Measurements from ENCODE around the gene PEX10. TPM values are rescaled to one million over a fixed set of nuclear protein-coding genes. Genes with fewer than 3 reads are reported as not detected.

The PEX10 gene
- total RNA-seq, 4 donors from 2014 or later: 23.2 to 33.2 (median 27.2) TPM

DNA sequence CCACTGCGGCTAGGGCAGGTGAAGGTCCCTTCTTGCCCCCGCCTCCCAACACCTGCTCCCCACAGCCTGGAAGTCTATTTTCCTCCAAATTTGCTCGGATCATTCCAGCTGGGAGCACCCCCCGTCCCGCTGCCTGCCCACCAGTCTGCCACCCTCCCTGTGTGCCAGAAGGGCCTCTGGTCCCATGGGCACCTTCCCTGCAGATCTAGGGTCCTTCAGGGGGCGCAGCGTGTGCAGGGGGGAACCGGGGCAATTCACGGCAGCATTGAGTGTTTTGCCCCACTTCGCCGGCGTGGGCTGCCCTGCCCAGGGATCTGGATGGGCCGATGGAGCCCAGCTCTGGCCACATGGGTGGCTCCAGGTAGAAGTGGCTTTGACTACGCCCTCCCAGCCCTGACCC lies 26.3 kb upstream of the PEX10 start:
- no peak for DNase-seq
- intact Hi-C loops (cut with DNase I): no loop called here
- no peak overlapping the region for H3K27ac ChIP-seq

DNA sequence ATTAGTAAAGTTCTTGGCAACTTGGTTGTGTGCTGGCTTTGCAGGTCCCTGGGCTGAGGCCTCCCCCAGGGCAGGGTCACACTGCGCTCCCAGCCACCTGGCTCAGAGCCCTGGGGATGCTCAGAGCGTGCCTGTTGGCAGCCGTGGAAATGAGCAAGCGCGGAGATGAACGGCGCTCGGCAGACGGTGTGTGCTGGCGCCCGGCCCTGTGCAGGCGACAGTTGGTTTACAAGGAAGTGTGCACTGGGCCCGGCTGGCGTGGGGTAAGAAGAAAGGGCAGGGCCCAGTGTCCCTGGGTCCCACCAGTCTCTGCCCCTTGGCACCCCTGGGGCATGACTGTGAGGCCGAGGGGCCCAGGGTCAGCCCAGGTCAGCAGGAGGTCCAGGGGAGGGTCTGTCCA lies 25.7 kb upstream of the PEX10 start:
- Histone ChIP-seq H3K4me1 (peaks cover 0 to 18% (median 6%) of the 10 kb centered on the region in 3 donors), H3K27me3 (peaks cover 0 to 79% (median 2%) of the 10 kb centered on the region in 4 donors), H3K36me3 (peaks cover 0 to 14% (median 0%) of the 10 kb centered on the region in 3 donors), H3K4me3 (no peak overlapping the region), H3K27ac (no peak overlapping the region), H3K9me3 (no peaks in the 10 kb centered on the region)
- 64% methylated on average over 7 of the region's 15 CpGs; no CpG with 5 or more reads in 1 of the 2 donors for WGBS, 2 donors
- intact Hi-C loops (cut with DNase I): no loop called here
- DNase-seq: no peak
- TF ChIP-seq, protein P1, sequence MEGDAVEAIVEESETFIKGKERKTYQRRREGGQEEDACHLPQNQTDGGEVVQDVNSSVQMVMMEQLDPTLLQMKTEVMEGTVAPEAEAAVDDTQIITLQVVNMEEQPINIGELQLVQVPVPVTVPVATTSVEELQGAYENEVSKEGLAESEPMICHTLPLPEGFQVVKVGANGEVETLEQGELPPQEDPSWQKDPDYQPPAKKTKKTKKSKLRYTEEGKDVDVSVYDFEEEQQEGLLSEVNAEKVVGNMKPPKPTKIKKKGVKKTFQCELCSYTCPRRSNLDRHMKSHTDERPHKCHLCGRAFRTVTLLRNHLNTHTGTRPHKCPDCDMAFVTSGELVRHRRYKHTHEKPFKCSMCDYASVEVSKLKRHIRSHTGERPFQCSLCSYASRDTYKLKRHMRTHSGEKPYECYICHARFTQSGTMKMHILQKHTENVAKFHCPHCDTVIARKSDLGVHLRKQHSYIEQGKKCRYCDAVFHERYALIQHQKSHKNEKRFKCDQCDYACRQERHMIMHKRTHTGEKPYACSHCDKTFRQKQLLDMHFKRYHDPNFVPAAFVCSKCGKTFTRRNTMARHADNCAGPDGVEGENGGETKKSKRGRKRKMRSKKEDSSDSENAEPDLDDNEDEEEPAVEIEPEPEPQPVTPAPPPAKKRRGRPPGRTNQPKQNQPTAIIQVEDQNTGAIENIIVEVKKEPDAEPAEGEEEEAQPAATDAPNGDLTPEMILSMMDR (IDR thresholded peaks at IDR 0.05): no peak
- no peak for TF ChIP-seq POLR2A (IDR thresholded peaks at IDR 0.05)

More for the DNA sequence above, 26.3 kb upstream of the PEX10 start:
- Histone ChIP-seq H3K36me3 (peaks cover 0 to 8% (median 0%) of the 10 kb centered on the region in 3 donors), H3K9me3 (no peaks in the 10 kb centered on the region), H3K4me1 (peaks cover 0 to 22% (median 12%) of the 10 kb centered on the region in 3 donors), H3K4me3 (no peak overlapping the region), H3K27me3 (peaks cover 0 to 79% (median 2%) of the 10 kb centered on the region in 4 donors)
- TF ChIP-seq POLR2A (IDR thresholded peaks at IDR 0.05): no peak
- TF ChIP-seq, protein P1 (IDR thresholded peaks at IDR 0.05): no peak
- 91 to 92% methylated on average over 2 to 4 of the region's 14 CpGs for WGBS, 2 donors

DNA sequence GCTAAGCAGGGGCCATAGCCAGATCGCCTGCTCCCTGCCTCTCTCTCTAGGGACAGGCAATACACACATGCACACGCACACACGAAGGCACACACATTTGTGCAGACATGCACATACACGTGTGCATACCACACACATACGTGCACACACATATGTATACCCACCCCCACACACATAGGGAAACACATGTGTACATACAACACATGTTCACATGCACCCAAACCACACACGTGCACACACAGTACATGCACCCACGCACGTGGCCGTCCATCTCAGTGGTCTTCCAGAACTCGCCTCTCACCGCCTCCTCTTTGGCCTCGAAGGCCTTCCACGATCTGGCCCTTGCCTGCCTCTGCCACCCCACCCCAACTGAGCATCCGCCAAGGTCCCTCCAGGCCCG lies 25.3 kb upstream of the PEX10 start:
- Histone ChIP-seq H3K9me3 (no peaks in the 10 kb centered on the region), H3K4me3 (no peak overlapping the region), H3K4me1 (peaks cover 0 to 17% (median 4%) of the 10 kb centered on the region in 3 donors), H3K36me3 (peaks cover 0 to 18% (median 0%) of the 10 kb centered on the region in 3 donors), H3K27ac (no peak overlapping the region), H3K27me3 (peaks cover 0 to 79% (median 0%) of the 10 kb centered on the region in 4 donors)
- intact Hi-C loops (cut with DNase I): no loop called here
- no peak for DNase-seq
- WGBS, 2 donors: 70 to 80% methylated on average over 12 to 15 of the region's 15 CpGs
- TF ChIP-seq, protein P1 (IDR thresholded peaks at IDR 0.05): no peak
- no peak for TF ChIP-seq POLR2A (IDR thresholded peaks at IDR 0.05)

DNA sequence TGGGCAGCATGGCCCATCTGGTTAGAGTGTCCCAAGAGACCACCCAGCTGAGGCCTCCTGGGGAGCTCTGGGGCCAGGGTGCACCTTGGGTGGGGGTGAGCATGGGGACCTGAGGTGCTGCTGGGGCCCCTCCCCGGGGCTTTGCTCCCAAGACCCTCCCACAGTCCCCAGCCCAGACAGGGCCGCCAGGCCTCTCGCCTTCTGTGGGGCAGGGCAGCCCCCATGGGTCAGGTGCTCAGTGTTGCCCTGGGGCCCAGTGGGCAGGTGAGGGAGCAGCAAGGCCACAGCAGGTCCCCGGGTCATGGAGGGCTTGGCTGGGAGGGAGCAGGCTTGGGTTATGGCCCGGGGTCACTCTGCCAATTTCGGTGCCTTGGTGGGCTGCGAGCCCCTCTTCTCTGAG lies 24.5 kb upstream of the PEX10 start:
- peaks cover 0 to 79% (median 0%) of the 10 kb centered on the region in 4 donors for H3K27me3 ChIP-seq
- no peak overlapping the region for H3K27ac ChIP-seq
- peaks cover 0 to 21% (median 0%) of the 10 kb centered on the region in 3 donors for H3K36me3 ChIP-seq
- WGBS, 2 donors: 72 to 89% methylated on average over 3 to 6 of the region's 7 CpGs
- intact Hi-C loops (cut with DNase I): no loop called here
- DNase-seq: no peak
- TF ChIP-seq POLR2A (IDR thresholded peaks at IDR 0.05): no peak
- TF ChIP-seq, protein P1 (IDR thresholded peaks at IDR 0.05): no peak
- no peak overlapping the region for H3K4me3 ChIP-seq
- peaks cover 0 to 24% (median 8%) of the 10 kb centered on the region in 3 donors for H3K4me1 ChIP-seq
- H3K9me3 ChIP-seq: no peaks in the 10 kb centered on the region

DNA sequence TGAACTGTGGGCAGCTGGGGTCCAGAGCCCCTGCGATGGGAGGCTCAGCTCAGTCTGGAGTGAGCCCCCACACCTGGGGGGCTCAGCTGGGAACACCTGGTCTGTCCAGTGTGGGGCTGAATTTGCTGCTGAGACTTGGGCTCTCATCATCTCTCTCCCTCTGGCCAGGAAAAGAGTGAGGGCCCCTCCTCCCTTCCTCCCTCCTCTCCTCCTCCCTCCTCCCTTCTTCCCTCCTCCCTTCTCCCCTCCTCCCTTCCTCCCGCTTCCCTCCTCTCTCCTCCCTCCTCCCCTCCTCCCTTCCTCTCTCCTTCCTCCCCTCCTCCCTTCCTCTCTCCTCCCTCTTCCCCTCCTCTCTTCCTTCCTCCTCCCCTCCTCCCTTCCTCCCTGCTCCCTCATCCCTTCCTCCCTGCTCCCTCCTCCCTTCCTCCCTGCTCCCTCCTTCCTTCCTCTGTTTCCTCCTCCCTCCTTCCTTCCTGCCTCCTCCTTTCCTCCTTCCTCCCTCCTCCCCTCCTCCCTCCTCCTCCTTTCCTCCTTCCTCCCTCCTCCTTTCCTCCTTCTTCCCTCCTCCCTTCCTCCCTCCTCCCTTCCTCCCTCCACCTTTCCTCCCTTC lies 23.5 kb upstream of the PEX10 start:
- TF ChIP-seq POLR2A (IDR thresholded peaks at IDR 0.05): no peak
- TF ChIP-seq, protein P1 (IDR thresholded peaks at IDR 0.05): no peak
- H3K4me1 ChIP-seq: peaks cover 2 to 34% (median 13%) of the 10 kb centered on the region in 3 donors
- peaks cover 0 to 21% (median 0%) of the 10 kb centered on the region in 3 donors for H3K36me3 ChIP-seq
- no peak overlapping the region for H3K27ac ChIP-seq
- DNase-seq: no peak
- intact Hi-C loops (cut with DNase I): no loop called here
- no peak overlapping the region for H3K4me3 ChIP-seq
- WGBS, 2 donors: 66 to 75% methylated on average over 1 to 2 of the region's 2 CpGs
- H3K27me3 ChIP-seq: peaks cover 0 to 77% (median 0%) of the 10 kb centered on the region in 4 donors
- no peaks in the 10 kb centered on the region for H3K9me3 ChIP-seq

Data from esophagus squamous epithelium (tissue), 5 donors.